H54 (cell line): Measurements from ENCODE around the gene ATP6V0A4.
"Not testable (repeated sequence)": the region's sequence is repeated elsewhere in the genome, so short reads cannot be mapped to it uniquely, and the experiment has no call there.

ENCODE experiments used
- DNase-seq: peaks from one replicate; pipeline ENCODE4 v3.0.0; 2011; ENCODE audit warnings: low spot score, mixed read lengths; ENCODE audit not compliant: insufficient read length
- FAIRE-seq: peaks from 3 replicates; lab custom pipeline; 2011; peaks lifted over from hg19 to GRCh38; lab: Jason Lieb, UNC
- POLR2A ChIP-seq: IDR thresholded peaks from 2 replicates; pipeline ENCODE4 v1.6.1; 2011; ENCODE audit warnings: low read depth, mild to moderate bottlenecking, low read length

ATP6V0A4 gene

DNA sequence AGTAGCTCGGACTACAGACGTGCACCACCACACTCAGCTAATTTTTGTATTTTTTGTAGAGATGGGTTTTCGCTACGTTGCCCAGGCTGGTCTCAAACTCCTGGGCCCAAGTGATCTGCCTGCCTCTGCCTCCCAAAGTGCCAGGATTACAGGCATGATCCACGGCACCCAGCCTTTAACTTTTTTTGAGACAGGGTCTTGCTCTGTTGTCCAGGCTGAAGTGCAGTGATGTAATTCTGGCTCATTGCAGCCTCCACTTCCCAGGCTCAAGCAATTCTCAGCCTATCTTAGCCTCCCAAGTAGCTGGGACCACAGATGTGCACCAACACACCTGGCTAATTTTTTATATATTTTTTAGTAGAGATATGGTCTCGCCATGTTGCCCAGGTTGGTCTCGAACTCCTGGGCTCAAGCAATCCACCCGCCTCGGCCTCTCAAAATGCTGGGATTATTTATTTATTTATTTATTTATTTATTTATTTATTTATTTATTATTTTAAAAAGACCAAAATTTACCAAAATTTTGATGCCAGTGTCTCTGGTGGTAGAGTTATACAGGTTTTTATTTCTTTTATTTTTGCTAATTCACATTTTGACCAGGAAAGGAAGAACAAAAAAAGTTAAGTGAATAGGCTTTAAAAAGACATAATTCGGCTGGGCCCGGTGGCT lies 25.0 kb upstream of the ATP6V0A4 start:
- no peak for FAIRE-seq
- no peak for DNase-seq
- TF ChIP-seq POLR2A, result no peak

- no peak for FAIRE-seq
- DNase-seq, result no peak
- TF ChIP-seq POLR2A, result no peak
Observed at GRCh38 chr7:138821912-138822311, 23.9 kb upstream of the ATP6V0A4 start.

GRCh38 chr7:138819625-138820024 lies 21.6 kb upstream of the ATP6V0A4 start:
- DNase-seq, result no peak
- TF ChIP-seq POLR2A, result no peak
- no peak for FAIRE-seq

DNA sequence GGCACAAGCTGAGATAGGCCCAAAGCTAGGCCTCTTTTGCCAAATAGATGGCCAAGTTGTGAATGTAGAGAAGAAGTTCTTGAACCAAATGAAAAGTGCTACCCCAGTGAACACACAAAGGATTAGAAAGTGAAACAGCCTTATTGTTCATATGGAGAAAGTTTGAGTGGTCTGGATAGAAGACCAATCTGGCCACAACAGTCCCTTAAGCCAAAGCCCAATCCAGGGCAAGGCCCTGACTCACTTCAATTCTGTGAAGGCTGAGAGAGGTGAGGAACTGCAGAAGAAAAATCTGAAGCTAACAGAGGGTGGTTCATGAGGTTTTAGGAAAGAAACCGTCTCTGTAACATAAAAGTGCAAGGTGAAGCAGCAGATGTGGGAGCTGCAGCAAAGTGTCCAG lies 18.7 kb upstream of the ATP6V0A4 start:
- DNase-seq (no peak), FAIRE-seq (no peak)
- TF ChIP-seq POLR2A, result no peak

GRCh38 chr7:138814816-138815332 lies 16.9 kb upstream of the ATP6V0A4 start:
- no peak for FAIRE-seq

DNA sequence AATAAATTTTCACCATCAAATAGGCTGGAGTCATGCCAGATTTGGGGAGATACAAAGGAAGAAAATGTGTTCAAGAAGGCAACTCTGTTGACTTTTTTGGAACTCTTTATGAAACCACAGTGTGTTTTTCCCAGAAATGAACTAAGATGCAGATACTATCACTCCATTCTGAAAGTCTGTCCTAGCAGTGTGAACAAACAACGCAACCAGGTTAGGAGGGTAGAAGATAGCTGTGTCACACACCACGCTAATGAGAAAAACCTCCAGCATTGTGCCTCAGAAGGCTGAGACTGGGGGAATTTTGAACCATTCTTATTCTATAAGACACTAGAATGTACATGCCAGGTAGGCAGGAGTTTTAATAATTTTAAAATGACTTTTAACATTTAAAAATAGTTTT lies 15.9 kb upstream of the ATP6V0A4 start:
- no peak for TF ChIP-seq POLR2A
- no peak for FAIRE-seq

More at GRCh38 chr7:138814816-138815332, 16.9 kb upstream of the ATP6V0A4 start:
- no peak for TF ChIP-seq POLR2A
- DNase-seq, result no peak

DNA sequence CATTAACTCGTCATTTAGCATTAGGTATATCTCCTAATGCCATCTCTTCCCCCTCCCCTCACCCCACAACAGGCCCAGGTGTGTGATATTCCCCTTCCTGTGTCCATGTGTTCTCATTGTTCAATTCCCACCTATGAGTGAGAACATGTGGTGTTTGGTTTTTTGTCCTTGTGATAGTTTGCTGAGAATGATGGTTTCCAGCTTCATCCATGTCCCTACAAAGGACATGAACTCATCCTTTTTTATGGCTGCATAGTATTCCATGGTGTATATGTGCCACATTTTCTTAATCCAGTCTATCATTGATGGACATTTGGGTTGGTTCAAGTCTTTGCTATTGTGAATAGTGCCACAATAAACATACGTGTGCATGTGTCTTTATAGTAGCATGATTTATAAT lies 13.3 kb upstream of the ATP6V0A4 start:
- not testable (repeated sequence) for FAIRE-seq, DNase-seq

More for the DNA sequence above, 15.9 kb upstream of the ATP6V0A4 start:
- DNase-seq, result no peak

DNA sequence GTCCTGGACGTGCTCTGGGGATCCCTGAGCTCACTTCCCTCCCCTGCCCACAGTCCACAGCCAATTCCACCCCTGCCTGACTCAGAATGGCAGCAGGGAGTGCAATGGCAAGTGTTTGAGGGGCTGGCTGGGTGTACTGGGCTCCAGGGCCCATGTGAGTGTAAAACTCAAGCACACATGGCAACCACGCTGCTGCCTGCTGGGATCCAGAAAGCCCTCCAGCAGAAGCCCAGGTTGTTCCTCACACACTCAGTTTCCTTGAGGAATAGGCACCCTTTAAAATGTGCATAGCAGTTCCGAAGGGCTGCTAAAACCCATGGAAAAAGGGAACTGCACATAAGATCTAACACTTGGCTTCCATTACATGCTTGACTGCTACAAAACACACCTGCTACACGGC lies 11.3 kb upstream of the ATP6V0A4 start:
- FAIRE-seq (no peak), DNase-seq (no peak)
- TF ChIP-seq POLR2A, result no peak

DNA sequence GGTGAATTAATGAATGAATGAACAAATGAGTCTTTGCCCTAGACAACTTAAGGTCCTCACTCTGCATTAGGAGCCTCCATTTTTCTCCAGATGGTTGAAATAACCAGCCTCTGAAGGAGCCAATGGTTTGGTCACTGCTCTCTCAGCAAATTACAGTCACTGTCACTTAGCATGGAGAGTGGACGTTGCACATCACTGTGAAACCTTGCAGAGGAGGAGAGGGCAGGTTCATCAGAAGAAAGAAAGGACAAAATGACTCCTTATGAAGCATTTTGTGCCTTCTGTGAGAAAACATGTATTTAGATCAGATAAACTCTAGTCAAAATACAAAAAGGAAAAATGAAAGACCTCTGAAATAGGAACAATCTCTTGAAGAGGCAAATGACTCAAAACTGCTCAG lies 6.6 kb upstream of the ATP6V0A4 start:
- TF ChIP-seq POLR2A, result no peak
- no peak for FAIRE-seq

GRCh38 chr7:138802706-138803105 lies 4.7 kb upstream of the ATP6V0A4 start:
- DNase-seq, result no peak
- FAIRE-seq, result no peak
- no peak for TF ChIP-seq POLR2A

More for the DNA sequence above, 6.6 kb upstream of the ATP6V0A4 start:
- DNase-seq, result no peak

- TF ChIP-seq POLR2A, result no peak
- DNase-seq (no peak), FAIRE-seq (no peak)
Observed at GRCh38 chr7:138801256-138801655, 3.3 kb upstream of the ATP6V0A4 start.

GRCh38 chr7:138799336-138800000 lies 1.5 kb upstream of the ATP6V0A4 start:
- no peak for DNase-seq
- FAIRE-seq, result no peak
- TF ChIP-seq POLR2A, result no peak

DNA sequence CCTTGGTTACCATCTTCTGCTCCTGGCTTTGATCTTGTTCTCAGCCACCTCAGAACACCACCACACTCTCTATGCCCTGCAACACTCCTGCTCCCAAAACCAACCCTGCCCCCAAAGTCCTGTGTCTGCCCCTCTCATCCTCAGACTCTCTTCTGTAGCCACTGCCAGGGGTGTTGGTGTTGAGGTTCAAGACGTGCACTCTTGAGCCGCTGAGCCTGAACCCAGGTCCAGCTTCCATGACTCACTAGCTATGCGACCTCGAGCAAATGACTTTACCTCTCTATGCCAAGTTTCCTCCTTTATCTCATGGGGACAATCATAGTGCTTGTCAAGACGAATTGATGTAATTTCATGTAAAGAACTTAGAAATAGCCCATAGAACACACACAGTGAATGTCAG lies 840 bp upstream of the ATP6V0A4 start:
- DNase-seq (no peak), FAIRE-seq (no peak)

DNA sequence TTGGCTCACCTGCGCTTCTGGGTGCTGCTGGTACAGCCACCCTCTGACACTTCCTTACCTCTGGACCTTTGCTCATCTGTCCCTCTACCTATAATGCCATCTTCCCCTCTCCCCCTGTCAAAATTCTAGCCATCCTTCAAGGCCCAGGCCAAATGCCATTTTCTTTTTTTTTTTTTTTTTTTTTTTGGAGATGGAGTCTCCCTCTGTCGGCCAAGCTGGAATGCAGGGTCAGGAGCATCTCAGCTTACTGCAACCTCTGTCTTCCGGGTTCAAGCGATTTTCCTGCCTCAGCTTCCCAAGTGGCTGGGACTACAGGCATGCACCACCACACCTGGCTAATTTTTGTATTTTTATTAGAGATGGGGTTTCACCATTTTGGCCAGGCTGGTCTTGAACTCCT lies 950 bp downstream of the ATP6V0A4 start:
- DNase-seq, FAIRE-seq: not testable (repeated sequence)

More for the DNA sequence above, 840 bp upstream of the ATP6V0A4 start:
- TF ChIP-seq POLR2A, result no peak

DNA sequence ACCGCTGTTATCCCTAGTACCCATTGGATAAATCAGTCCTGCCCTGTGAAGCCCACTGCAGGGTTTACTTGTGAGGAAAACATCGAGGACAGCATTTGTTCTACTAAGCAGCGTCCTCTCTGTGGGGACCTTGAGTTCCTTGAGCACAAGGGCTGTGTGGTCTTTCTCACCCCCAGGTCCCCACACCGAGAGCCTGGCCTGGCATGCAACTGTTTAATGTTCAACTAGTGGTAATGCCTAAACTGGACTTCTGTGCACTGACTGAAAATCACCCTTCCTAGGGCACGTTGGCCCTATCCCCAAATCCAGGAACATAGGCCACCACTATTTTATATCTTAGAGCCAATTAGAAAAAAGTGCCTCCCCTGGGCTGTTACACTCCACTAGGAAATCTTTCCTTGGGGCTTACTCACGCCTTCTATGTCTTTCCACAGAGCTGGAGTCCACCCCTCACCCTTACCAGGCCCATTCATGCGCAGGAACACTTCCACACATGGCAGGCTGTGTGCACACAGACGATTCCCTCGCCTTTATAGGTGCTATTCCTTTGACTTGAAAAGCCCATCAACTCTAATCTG lies 1.9 kb downstream of the ATP6V0A4 start:
- no peak for TF ChIP-seq POLR2A
- FAIRE-seq (no peak), DNase-seq (no peak)
